Astrocyte (in vitro differentiated cells and primary cell): ENCODE data around the gene IGF2R. TPM values are rescaled to one million over a fixed set of nuclear protein-coding genes. Genes with fewer than 3 reads are reported as not detected.

Experiments
- DNase-seq: peaks from one replicate; pipeline ENCODE4 v3.0.0-alpha.2; 2010; ENCODE audit warnings: low read depth
- FAIRE-seq: peaks from 2 replicates; lab custom pipeline; 2011; peaks lifted over from hg19 to GRCh38; lab: Jason Lieb, UNC
- H2AFZ ChIP-seq: 2 replicates; pipeline ENCODE4 v1.6.0; 2012; ENCODE audit warnings: low read depth, low read length, inconsistent platforms
- H3K27ac ChIP-seq: 2 replicates; pipeline ENCODE4 v1.5.1; 2011; ENCODE audit warnings: low read depth, low read length, inconsistent platforms
- H3K27me3 ChIP-seq: 2 replicates; pipeline ENCODE4 v1.6.0; 2011; ENCODE audit warnings: low read length, inconsistent platforms; ENCODE audit not compliant: insufficient read depth
- H3K36me3 ChIP-seq: 2 replicates; pipeline ENCODE4 v1.5.1; 2011; ENCODE audit warnings: low read length, inconsistent platforms; ENCODE audit not compliant: insufficient read depth
- H3K4me1 ChIP-seq: 2 replicates; pipeline ENCODE4 v1.5.1; 2011; ENCODE audit warnings: low read length, inconsistent platforms; ENCODE audit not compliant: insufficient read depth
- H3K4me2 ChIP-seq: 2 replicates; pipeline ENCODE4 v1.6.0; 2012; ENCODE audit warnings: low read length, inconsistent platforms
- H3K4me3 ChIP-seq: 2 replicates; pipeline ENCODE4 v1.5.1; 2011; ENCODE audit warnings: low read depth, mild to moderate bottlenecking, low read length, inconsistent platforms; ENCODE audit not compliant: insufficient read depth
- H3K79me2 ChIP-seq: 2 replicates; pipeline ENCODE4 v1.6.0; 2012; ENCODE audit warnings: mild to moderate bottlenecking, low read length, inconsistent platforms; ENCODE audit not compliant: insufficient read depth
- H3K9ac ChIP-seq: 2 replicates; pipeline ENCODE4 v1.6.0; 2012; ENCODE audit warnings: mild to moderate bottlenecking, low read length, inconsistent platforms
- H3K9me3 ChIP-seq: 2 replicates; pipeline ENCODE4 v1.5.1; 2012; ENCODE audit warnings: low read depth, mild to moderate bottlenecking, low read length, inconsistent platforms; ENCODE audit not compliant: insufficient read depth
- H4K20me1 ChIP-seq: 2 replicates; pipeline ENCODE4 v1.6.0; 2012; ENCODE audit warnings: low read length, inconsistent platforms; ENCODE audit not compliant: insufficient read depth
- H3K27ac Mint-ChIP-seq: one replicate; pipeline ENCODE4 v1.8.0; 2021; ENCODE audit warnings: mild to moderate bottlenecking, mixed read lengths; ENCODE audit not compliant: unreplicated experiment
- H3K27me3 Mint-ChIP-seq: one replicate; pipeline ENCODE4 v1.8.0; 2021; ENCODE audit warnings: low read depth, mixed read lengths; ENCODE audit not compliant: unreplicated experiment
- H3K36me3 Mint-ChIP-seq: one replicate; pipeline ENCODE4 v1.8.0; 2021; ENCODE audit warnings: low read depth, mixed read lengths; ENCODE audit not compliant: unreplicated experiment
- H3K4me1 Mint-ChIP-seq: one replicate; pipeline ENCODE4 v1.8.0; 2021; ENCODE audit warnings: low read depth, mixed read lengths; ENCODE audit not compliant: unreplicated experiment
- H3K4me3 Mint-ChIP-seq: one replicate; pipeline ENCODE4 v1.8.0; 2021; ENCODE audit warnings: mild to moderate bottlenecking, moderate library complexity, mixed read lengths; ENCODE audit not compliant: unreplicated experiment
- H3K9me3 Mint-ChIP-seq: one replicate; pipeline ENCODE4 v1.8.0; 2021; ENCODE audit warnings: mild to moderate bottlenecking, mixed read lengths; ENCODE audit not compliant: unreplicated experiment
- CTCF ChIP-seq: IDR thresholded peaks from 2 replicates; pipeline ENCODE4 v1.5.1; 2011; ENCODE audit warnings: low read depth, mild to moderate bottlenecking, inconsistent platforms, low read length, moderate library complexity; ENCODE audit not compliant: insufficient read depth
- EZH2 ChIP-seq: IDR thresholded peaks from 2 replicates; pipeline ENCODE4 v1.6.1; 2012; ENCODE audit warnings: mild to moderate bottlenecking, low read length, inconsistent platforms; ENCODE audit not compliant: insufficient read depth
- total RNA-seq: library from RNA; stranded (reverse); gene quantifications from 2 replicates; pipeline ENCODE4 v1.2.1, GENCODE V29; 2021

The IGF2R gene
- total RNA-seq, 1 donor from 2014 or later, result 173 TPM

GRCh38 chr6:160057080-160057479, 88.2 kb downstream of the IGF2R start:
- H3K4me1 Mint-ChIP-seq, result no peaks in the 10 kb centered on the region
- Histone ChIP-seq H3K79me2 (no peaks in the 10 kb centered on the region), H3K27ac (no peak overlapping the region), H3K27me3 (no peaks in the 10 kb centered on the region), H3K4me1 (no peaks in the 10 kb centered on the region), H2AFZ (no peak overlapping the region), H3K9me3 (no peaks in the 10 kb centered on the region), H3K4me3 (no peak overlapping the region), H3K9ac (no peak overlapping the region), H3K4me2 (no peak overlapping the region), H3K36me3 (peaks cover 54% of the 10 kb centered on the region), H4K20me1 (peaks cover 26% of the 10 kb centered on the region)
- no peak overlapping the region for H3K27ac Mint-ChIP-seq
- peaks cover 5% of the 10 kb centered on the region for H3K9me3 Mint-ChIP-seq
- peaks cover 27% of the 10 kb centered on the region for H3K36me3 Mint-ChIP-seq
- TF ChIP-seq EZH2 (no peak), CTCF (no peak)
- FAIRE-seq (no peak), DNase-seq (no peak)
- no peak overlapping the region for H3K4me3 Mint-ChIP-seq
- H3K27me3 Mint-ChIP-seq, result no peaks in the 10 kb centered on the region

- TF ChIP-seq EZH2, result no peak
- no peak for TF ChIP-seq CTCF
- DNase-seq (no peak), FAIRE-seq (no peak)
- Histone ChIP-seq H3K36me3 (peaks cover 55% of the 10 kb centered on the region), H3K27me3 (no peaks in the 10 kb centered on the region), H2AFZ (no peak overlapping the region), H3K4me2 (no peak overlapping the region), H3K4me3 (no peak overlapping the region), H3K9me3 (no peaks in the 10 kb centered on the region), H4K20me1 (peaks cover 26% of the 10 kb centered on the region), H3K27ac (no peak overlapping the region), H3K4me1 (no peaks in the 10 kb centered on the region), H3K79me2 (no peaks in the 10 kb centered on the region), H3K9ac (no peak overlapping the region)
- Mint-ChIP-seq H3K4me1 (no peaks in the 10 kb centered on the region), H3K36me3 (peaks cover 20% of the 10 kb centered on the region), H3K27ac (peak overlapping the region; percentile 12), H3K4me3 (no peak overlapping the region), H3K27me3 (no peaks in the 10 kb centered on the region), H3K9me3 (no peaks in the 10 kb centered on the region)
Measured at GRCh38 chr6:160058603-160059215, 89.8 kb downstream of the IGF2R start.

GRCh38 chr6:160060221-160060620, 91.3 kb downstream of the IGF2R start:
- peaks cover 22% of the 10 kb centered on the region for H4K20me1 ChIP-seq
- H3K27ac ChIP-seq, result no peak overlapping the region
- DNase-seq (no peak), FAIRE-seq (no peak)
- TF ChIP-seq CTCF (no peak), EZH2 (no peak)
- peaks cover 63% of the 10 kb centered on the region for H3K36me3 ChIP-seq
- H3K9ac ChIP-seq, result no peak overlapping the region
- Mint-ChIP-seq H3K4me3 (no peak overlapping the region), H3K27ac (no peak overlapping the region), H3K27me3 (no peaks in the 10 kb centered on the region), H3K4me1 (no peaks in the 10 kb centered on the region), H3K9me3 (no peaks in the 10 kb centered on the region), H3K36me3 (peaks cover 23% of the 10 kb centered on the region)
- no peaks in the 10 kb centered on the region for H3K4me1 ChIP-seq
- H3K9me3 ChIP-seq, result no peaks in the 10 kb centered on the region
- no peaks in the 10 kb centered on the region for H3K79me2 ChIP-seq
- H3K27me3 ChIP-seq, result no peaks in the 10 kb centered on the region
- no peak overlapping the region for H2AFZ ChIP-seq
- H3K4me2 ChIP-seq, result no peak overlapping the region
- H3K4me3 ChIP-seq, result no peak overlapping the region
